Lung (tissue), 12 donors: Measurements from ENCODE around the gene BEAN1. TPM values are rescaled to one million over a fixed set of nuclear protein-coding genes. Genes with fewer than 3 reads are reported as not detected.
"Not testable (repeated sequence)": the region's sequence is repeated elsewhere in the genome, so short reads cannot be mapped to it uniquely, and the experiment has no call there.

ENCODE experiments used
- ATAC-seq: fragments of 200-7000 bp; cut with Tn5 transposase; one replicate; pipeline ENCODE4 v1.9.1; 2020; ENCODE audit warnings: moderate number of reproducible peaks; ENCODE audit not compliant: insufficient read depth, low FRiP score
- DNase-seq, 3 donors: peaks; one replicate each; pipeline ENCODE4 v3.0.0-alpha.2; 2013 to 2017
- H3K27ac ChIP-seq, 2 donors: one replicate each; pipeline ENCODE4 v1.5.1; 2013; ENCODE audit warnings: mild to moderate bottlenecking in 2 of 2, moderate library complexity in 2 of 2, control low read depth in 1 of 2, inconsistent platforms in 1 of 2, low read depth in 1 of 2, low read length in 1 of 2
- H3K27me3 ChIP-seq, 3 donors: one replicate each; pipeline ENCODE4 v1.5.1; 2013; ENCODE audit warnings: low read length in 2 of 3; ENCODE audit not compliant: control insufficient read depth in 3 of 3, insufficient read depth in 3 of 3
- H3K36me3 ChIP-seq, 4 donors: one replicate each; pipeline ENCODE4 v1.5.1; 2013; ENCODE audit warnings: low read length in 4 of 4, mild to moderate bottlenecking in 1 of 4, moderate library complexity in 1 of 4; ENCODE audit not compliant: control insufficient read depth in 4 of 4, insufficient read depth in 4 of 4
- H3K4me1 ChIP-seq, 5 donors: one replicate each; pipeline ENCODE4 v1.5.1; 2013; ENCODE audit warnings: low read length in 5 of 5, mild to moderate bottlenecking in 2 of 5, moderate library complexity in 1 of 5; ENCODE audit not compliant: control insufficient read depth in 5 of 5, insufficient read depth in 5 of 5
- H3K4me3 ChIP-seq: one replicate; pipeline ENCODE4 v1.5.1; 2013; ENCODE audit warnings: mild to moderate bottlenecking, control low read depth, moderate library complexity
- H3K9ac ChIP-seq, 2 donors: one replicate each; pipeline ENCODE4 v1.5.1; 2013; ENCODE audit warnings: low read length in 2 of 2, control low read depth in 1 of 2; ENCODE audit not compliant: insufficient read depth in 1 of 2
- H3K9me3 ChIP-seq, 4 donors: one replicate each; pipeline ENCODE4 v1.5.1; 2013; ENCODE audit warnings: low read length in 3 of 4, mild to moderate bottlenecking in 1 of 4, moderate library complexity in 1 of 4; ENCODE audit not compliant: control insufficient read depth in 4 of 4, insufficient read depth in 3 of 4
- WGBS, 2 donors: extraction: QIAGEN DNeasy Blood & Tissue Kit; methylation state at CpG; one replicate each; pipeline ENCODE4 v1.1.7; 2013; 5-methylcytosine and 5-hydroxymethylcytosine counted together
- polyA plus RNA-seq, 2 donors: library from polyadenylated mRNA; stranded (reverse); fragments of 200-250 nt; gene quantifications; one replicate each; pipeline ENCODE4 v1.2.1, GENCODE V29; 2013
- total RNA-seq, 2 donors: library from RNA; depleted of rRNA in 1 of 2; stranded (reverse); fragments of >200 nt in 1 of 2; gene quantifications; one replicate each; pipeline ENCODE4 v1.2.1, GENCODE V29; 2014 to 2021
- TF ChIP-seq, protein P1 (sequence below): IDR thresholded peaks from 2 replicates; pipeline ENCODE4 v1.5.1; 2012; ENCODE audit warnings: mild to moderate bottlenecking; ENCODE audit errors: control extremely low read depth, extremely low read depth
- donor health status: control.
- donor health status: control.
- donor health status: Bipolar disorder and iron deficiency.
- donor health status: healthy.
- donor health status: DM: yes; HTN: yes; CAD: no.

Gene BEAN1
- total and polyA plus RNA-seq, 4 donors = 0.16 to 3.2 (median 0.25) TPM

DNA sequence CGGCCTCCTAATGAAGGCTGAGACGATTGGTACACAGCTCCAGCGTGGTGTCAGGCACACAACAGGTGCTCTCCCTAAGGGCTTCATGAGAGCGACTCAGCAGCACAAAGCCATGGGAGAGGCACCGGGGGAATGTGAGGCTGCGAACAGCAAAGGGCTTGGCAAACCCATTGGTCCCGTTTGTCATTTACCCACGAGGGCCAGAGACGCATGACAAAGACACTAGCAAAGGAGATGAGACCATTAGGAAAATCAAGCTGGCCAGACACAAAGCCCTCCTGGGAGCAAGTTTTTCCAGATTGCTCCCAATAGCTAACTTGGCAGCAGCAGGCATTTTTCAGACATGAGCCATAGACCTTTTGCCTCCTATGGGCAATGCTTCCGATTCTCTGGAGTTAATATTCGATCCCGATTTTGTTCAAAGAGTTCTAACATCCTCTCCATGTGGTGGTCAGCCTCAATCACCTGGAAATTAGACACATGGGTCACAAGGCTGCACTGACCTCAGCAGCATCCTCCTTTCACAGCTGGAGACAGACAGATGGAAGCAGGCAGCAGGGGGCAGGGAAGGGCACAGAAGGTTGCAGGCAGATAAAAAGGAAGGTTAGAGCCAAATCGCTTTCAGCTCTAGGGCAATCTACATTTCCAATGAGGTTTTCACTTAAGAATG is 84.6 kb downstream of the BEAN1 start:
- DNase-seq (peak in 1 of 3 donors; percentile 13), ATAC-seq (no peak)
- Histone ChIP-seq H3K4me3 (no peak overlapping the region), H3K9ac (no peak overlapping the region), H3K9me3 (no peaks in the 10 kb centered on the region), H3K27ac (peak overlapping the region; percentile 46 to 52), H3K4me1 (peaks cover 11 to 45% (median 17%) of the 10 kb centered on the region in 5 donors), H3K27me3 (no peaks in the 10 kb centered on the region), H3K36me3 (peaks cover 0 to 11% (median 1%) of the 10 kb centered on the region in 4 donors)
- TF ChIP-seq, protein P1, sequence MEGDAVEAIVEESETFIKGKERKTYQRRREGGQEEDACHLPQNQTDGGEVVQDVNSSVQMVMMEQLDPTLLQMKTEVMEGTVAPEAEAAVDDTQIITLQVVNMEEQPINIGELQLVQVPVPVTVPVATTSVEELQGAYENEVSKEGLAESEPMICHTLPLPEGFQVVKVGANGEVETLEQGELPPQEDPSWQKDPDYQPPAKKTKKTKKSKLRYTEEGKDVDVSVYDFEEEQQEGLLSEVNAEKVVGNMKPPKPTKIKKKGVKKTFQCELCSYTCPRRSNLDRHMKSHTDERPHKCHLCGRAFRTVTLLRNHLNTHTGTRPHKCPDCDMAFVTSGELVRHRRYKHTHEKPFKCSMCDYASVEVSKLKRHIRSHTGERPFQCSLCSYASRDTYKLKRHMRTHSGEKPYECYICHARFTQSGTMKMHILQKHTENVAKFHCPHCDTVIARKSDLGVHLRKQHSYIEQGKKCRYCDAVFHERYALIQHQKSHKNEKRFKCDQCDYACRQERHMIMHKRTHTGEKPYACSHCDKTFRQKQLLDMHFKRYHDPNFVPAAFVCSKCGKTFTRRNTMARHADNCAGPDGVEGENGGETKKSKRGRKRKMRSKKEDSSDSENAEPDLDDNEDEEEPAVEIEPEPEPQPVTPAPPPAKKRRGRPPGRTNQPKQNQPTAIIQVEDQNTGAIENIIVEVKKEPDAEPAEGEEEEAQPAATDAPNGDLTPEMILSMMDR = no peak
- WGBS, 2 donors = 65 to 74% methylated on average over 13 of the region's 13 CpGs

DNA sequence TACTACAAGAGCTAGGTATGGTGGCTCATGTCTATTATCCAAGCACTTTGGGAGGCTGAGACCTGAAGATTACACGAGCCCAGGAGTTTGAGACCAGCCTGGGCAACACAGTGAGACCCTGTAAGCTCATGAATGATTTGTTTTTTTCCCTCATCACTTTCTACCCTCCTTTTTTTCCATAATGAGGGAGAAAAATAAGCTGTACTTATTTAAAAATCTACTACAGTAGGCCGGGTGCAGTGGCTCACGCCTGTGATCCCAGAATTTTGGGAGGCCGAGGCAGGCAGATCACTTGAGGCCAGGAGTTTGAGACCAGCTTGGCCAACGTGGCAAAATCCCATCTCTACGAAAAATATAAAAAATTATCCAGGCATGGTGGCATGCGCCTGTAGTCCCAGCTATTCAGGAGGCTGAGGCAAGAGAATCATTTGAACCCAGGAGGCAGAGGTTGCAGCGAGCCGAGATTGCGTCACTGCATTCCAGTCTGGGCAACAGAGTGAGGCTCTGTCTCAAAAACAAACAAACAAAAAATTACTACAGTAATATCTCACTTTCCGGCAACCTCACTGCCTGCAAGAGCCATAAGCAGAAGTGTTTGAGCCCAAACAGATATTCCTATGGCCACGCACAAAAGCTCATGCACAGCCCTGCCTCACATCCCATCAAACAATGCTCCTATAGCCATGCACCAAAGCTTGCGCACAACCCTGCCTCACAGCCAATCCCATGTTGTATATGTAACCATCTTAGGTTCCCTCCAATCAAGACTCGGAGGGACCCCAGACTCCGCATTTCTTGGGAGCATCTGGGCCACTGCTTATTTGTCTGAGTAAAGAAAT is 85.4 kb downstream of the BEAN1 start:
- DNase-seq = no peak
- H3K9me3 ChIP-seq = no peaks in the 10 kb centered on the region
- peaks cover 0 to 18% (median 3%) of the 10 kb centered on the region in 4 donors for H3K36me3 ChIP-seq
- peaks cover 14 to 44% (median 24%) of the 10 kb centered on the region in 5 donors for H3K4me1 ChIP-seq
- no peak overlapping the region for H3K9ac ChIP-seq
- WGBS, 2 donors = 84 to 90% methylated on average over 15 of the region's 15 CpGs
- no peaks in the 10 kb centered on the region for H3K27me3 ChIP-seq
- TF ChIP-seq, protein P1 = no peak
- no peak for ATAC-seq
- H3K27ac ChIP-seq = peak overlapping the region; percentile 52 to 72
- H3K4me3 ChIP-seq = no peak overlapping the region

DNA sequence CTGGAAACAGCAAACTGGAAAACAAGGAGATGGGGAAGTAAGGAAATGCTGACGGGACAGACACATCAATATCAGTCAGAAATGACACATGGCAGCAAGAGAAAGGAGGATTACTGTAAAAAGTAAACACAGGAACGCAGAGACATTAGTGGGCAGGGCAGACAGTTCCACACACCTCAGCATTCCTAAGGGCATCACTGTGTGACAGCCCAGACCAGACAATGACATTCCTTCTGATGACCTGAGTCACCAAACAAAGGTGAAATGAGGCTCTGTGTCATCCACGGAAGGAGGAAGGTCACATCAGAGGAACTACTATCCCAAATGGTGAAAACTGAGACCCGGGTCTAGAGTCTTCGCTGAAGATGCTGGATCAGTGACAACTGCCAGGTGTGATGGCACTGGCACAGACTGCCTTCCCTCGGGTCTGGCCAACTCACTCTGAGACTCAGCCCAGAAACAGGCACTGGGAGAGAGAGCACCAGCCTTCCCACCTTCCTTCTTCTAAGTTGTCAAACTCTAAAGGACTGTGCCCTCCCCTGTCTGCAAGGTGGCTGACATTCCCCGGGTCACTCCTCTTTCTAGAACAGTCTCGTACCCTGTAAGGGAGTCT is 86.1 kb downstream of the BEAN1 start:
- WGBS, 2 donors = 76 to 81% methylated on average over 8 of the region's 8 CpGs
- DNase-seq = no peak

DNA sequence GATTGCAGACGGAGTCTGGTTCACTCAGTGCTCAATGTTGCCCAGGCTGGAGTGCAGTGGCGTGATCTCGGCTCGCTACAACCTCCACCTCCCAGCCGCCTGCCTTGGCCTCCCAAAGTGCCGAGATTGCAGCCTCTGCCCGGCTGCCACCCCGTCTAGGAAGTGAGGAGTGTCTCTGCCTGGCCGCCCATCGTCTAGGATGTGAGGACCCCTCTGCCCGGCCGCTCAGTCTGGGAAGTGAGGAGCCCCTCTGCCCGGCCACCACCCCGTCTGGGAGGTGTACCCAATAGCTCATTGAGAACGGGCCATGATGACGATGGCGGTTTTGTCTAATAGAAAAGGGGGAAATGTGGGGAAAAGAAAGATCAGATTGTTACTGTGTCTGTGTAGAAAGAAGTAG is 87.3 kb downstream of the BEAN1 start:
- not testable (repeated sequence) for DNase-seq, H3K9me3 ChIP-seq, H3K9ac ChIP-seq, H3K27ac ChIP-seq, H3K4me3 ChIP-seq, ATAC-seq, H3K27me3 ChIP-seq
- Histone ChIP-seq H3K36me3 (peaks cover 0 to 16% (median 3%) of the 10 kb centered on the region in 4 donors), H3K4me1 (peaks cover 19 to 44% (median 26%) of the 10 kb centered on the region in 5 donors)
- WGBS, 2 donors = 97% methylated on average over 11 of the region's 17 CpGs

More for the DNA sequence above, 86.1 kb downstream of the BEAN1 start:
- Histone ChIP-seq H3K27me3 (no peaks in the 10 kb centered on the region), H3K36me3 (peaks cover 0 to 20% (median 3%) of the 10 kb centered on the region in 4 donors), H3K9ac (no peak overlapping the region), H3K27ac (peak overlapping the region in 1 of 2 donors; percentile 72), H3K9me3 (no peaks in the 10 kb centered on the region), H3K4me3 (no peak overlapping the region), H3K4me1 (peaks cover 19 to 47% (median 26%) of the 10 kb centered on the region in 5 donors)
- ATAC-seq = no peak
- TF ChIP-seq, protein P1 = no peak

DNA sequence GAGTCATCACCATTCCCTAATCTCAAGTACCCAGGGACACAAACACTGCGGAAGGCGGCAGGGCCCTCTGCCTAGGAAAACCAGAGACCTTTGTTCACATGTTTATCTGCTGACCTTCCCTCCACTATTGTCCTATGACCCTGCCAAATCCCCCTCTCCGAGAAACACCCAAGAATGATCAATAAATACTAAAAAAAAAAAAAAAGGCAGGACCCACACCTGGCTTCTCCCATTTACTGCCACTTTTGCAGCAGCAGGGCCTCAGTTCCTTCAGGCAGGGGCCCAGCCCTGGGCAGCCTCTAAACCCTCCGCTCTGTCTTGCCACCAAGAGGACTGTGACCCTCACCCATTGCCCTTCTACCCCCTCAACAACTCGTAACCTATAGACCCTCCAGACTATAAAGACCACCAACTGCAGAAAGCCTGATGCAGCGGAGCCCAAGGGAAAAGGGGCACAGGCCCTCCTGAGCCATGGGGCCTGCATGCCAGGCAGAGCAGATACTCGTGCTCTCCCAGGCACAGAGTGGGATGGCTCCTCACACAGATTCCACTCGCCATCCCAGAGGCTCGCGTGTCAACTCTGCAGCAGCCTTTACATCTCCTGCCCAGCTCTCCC is 88.0 kb downstream of the BEAN1 start:
- 86 to 98% methylated on average over 9 to 10 of the region's 10 CpGs for WGBS, 2 donors
- not testable (repeated sequence) for H3K27me3 ChIP-seq, DNase-seq, H3K4me3 ChIP-seq, H3K9ac ChIP-seq, ATAC-seq, H3K9me3 ChIP-seq
- H3K4me1 ChIP-seq = peaks cover 19 to 47% (median 24%) of the 10 kb centered on the region in 5 donors
- H3K36me3 ChIP-seq = peaks cover 0 to 16% (median 4%) of the 10 kb centered on the region in 4 donors
- peak overlapping the region in 1 of 2 donors; percentile 96 for H3K27ac ChIP-seq
